ENCODE data around the gene CYB5R3.

Gene CYB5R3

GRCh38 chr22:42602470-42602869, 46.7 kb downstream of the CYB5R3 start:
- Histone ChIP-seq H3K27me3 (ENCODE audit: insufficient read depth, poor library complexity, severe bottlenecking) (no peaks in the 10 kb centered on the region), H3K4me3 (replicated peaks; ENCODE audit: insufficient read depth, low read length) (no peak overlapping the region), H3K27ac (replicated peaks) (no peak overlapping the region)
- no peak for DNase-seq (ENCODE audit: low read depth in 1 of 2, low spot score in 1 of 2)
- TF ChIP-seq SPI1 (IDR thresholded peaks at IDR 0.05; ENCODE audit: borderline replicate concordance, low read depth): no peak
- TF ChIP-seq REST (IDR thresholded peaks at IDR 0.05; ENCODE audit: insufficient replicate concordance, low read depth): no peak
- TF ChIP-seq GABPA (IDR thresholded peaks at IDR 0.05; ENCODE audit: low read depth): no peak
- TF ChIP-seq POLR2AphosphoS5 (IDR thresholded peaks at IDR 0.05; ENCODE audit: low read depth): no peak
- no peak for TF ChIP-seq CTCF (IDR thresholded peaks at IDR 0.05; ENCODE audit: insufficient read depth, low read length)

DNA sequence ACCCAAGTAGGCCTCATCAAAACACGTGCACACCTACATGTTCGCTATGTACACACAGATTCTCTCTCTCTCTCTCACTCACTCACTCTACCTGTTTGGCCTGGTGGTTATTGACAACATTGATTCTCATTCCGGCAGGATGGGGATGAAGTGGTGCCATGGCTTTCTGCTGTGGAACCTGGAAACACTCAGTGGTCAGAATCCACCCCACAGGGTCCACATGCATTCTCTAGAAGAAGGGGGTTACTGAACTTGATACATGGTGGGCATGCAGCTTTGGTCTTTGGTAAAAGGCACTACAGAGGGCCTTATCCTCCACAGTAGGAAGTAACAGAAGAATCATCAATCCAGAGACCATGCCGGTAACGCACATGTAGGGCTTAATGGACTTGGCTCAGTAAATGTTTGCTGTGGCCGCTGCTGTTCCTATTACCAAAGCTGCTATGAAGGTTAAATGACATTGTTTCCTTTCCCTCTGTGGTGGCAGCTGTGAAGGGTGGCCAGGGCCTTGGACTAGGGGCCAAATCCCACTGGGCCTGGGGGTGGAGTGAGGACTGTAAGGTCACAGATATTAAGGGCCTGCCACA, 47.2 kb downstream of the CYB5R3 start:
- TF ChIP-seq CTCF (IDR thresholded peaks at IDR 0.05; ENCODE audit: insufficient read depth, low read length): no peak
- no peak for TF ChIP-seq SPI1 (IDR thresholded peaks at IDR 0.05; ENCODE audit: borderline replicate concordance, low read depth)
- no peak for TF ChIP-seq REST (IDR thresholded peaks at IDR 0.05; ENCODE audit: insufficient replicate concordance, low read depth)
- TF ChIP-seq POLR2AphosphoS5 (IDR thresholded peaks at IDR 0.05; ENCODE audit: low read depth): no peak
- TF ChIP-seq GABPA (IDR thresholded peaks at IDR 0.05; ENCODE audit: low read depth): no peak
- H3K27me3 ChIP-seq (ENCODE audit: insufficient read depth, poor library complexity, severe bottlenecking): no peaks in the 10 kb centered on the region
- H3K4me3 ChIP-seq (replicated peaks; ENCODE audit: insufficient read depth, low read length): no peak overlapping the region
- H3K27ac ChIP-seq (replicated peaks): no peak overlapping the region
- DNase-seq (ENCODE audit: low read depth in 1 of 2, low spot score in 1 of 2): no peak

GRCh38 chr22:42596863-42597530, 52.2 kb downstream of the CYB5R3 start:
- H3K27me3 ChIP-seq (ENCODE audit: insufficient read depth, poor library complexity, severe bottlenecking): no peaks in the 10 kb centered on the region
- TF ChIP-seq SPI1 (IDR thresholded peaks at IDR 0.05; ENCODE audit: borderline replicate concordance, low read depth) (no peak), CTCF (IDR thresholded peaks at IDR 0.05; ENCODE audit: insufficient read depth, low read length) (no peak), GABPA (IDR thresholded peaks at IDR 0.05; ENCODE audit: low read depth) (no peak), REST (IDR thresholded peaks at IDR 0.05; ENCODE audit: insufficient replicate concordance, low read depth) (no peak), POLR2AphosphoS5 (IDR thresholded peaks at IDR 0.05; ENCODE audit: low read depth) (no peak)
- DNase-seq (ENCODE audit: low read depth in 1 of 2, low spot score in 1 of 2): no peak
- no peak overlapping the region for H3K27ac ChIP-seq (replicated peaks)
- no peak overlapping the region for H3K4me3 ChIP-seq (replicated peaks; ENCODE audit: insufficient read depth, low read length)
